Neural cell (in vitro differentiated cells): Measurements from ENCODE around the gene IL10. TPM values are rescaled to one million over a fixed set of nuclear protein-coding genes. Genes with fewer than 3 reads are reported as not detected.

Experiments
- H2AFZ ChIP-seq: fragments of 200-600, 300-800 bp; sonication (generic), shearing (Covaris generic); 2 replicates; pipeline ENCODE4 v1.6.0; 2014; ENCODE audit warnings: low read depth, mild to moderate bottlenecking, antibody characterized with exemption, low read length, moderate library complexity
- H3F3A ChIP-seq: fragments of 200-600 bp; shearing (Covaris generic); 2 replicates; pipeline ENCODE4 v1.6.1; 2016; ENCODE audit warnings: mild to moderate bottlenecking, moderate library complexity, mixed read lengths, antibody characterized with exemption, low read length; ENCODE audit not compliant: insufficient read depth, poor library complexity, severe bottlenecking
- H3K27ac ChIP-seq: fragments of 200-600, 300-800 bp; sonication (generic), shearing (Covaris generic); 2 replicates; pipeline ENCODE4 v1.5.1; 2014; ENCODE audit warnings: mild to moderate bottlenecking, low read length, moderate library complexity
- H3K27me3 ChIP-seq: fragments of 300-800, 200-600 bp; sonication (generic), shearing (Covaris generic); 2 replicates; pipeline ENCODE4 v1.6.0; 2014; ENCODE audit warnings: mild to moderate bottlenecking, low read depth, low read length, moderate library complexity; ENCODE audit not compliant: insufficient read depth
- H3K36me3 ChIP-seq: fragments of 300-800, 200-600 bp; sonication (generic), shearing (Covaris generic); 2 replicates; pipeline ENCODE4 v1.5.1; 2014; ENCODE audit warnings: mild to moderate bottlenecking, antibody characterized with exemption, low read length, moderate library complexity; ENCODE audit not compliant: insufficient read depth
- H3K4me2 ChIP-seq: fragments of 300-800, 200-600 bp; sonication (generic), shearing (Covaris generic); 2 replicates; pipeline ENCODE4 v1.6.0; 2014; ENCODE audit warnings: mild to moderate bottlenecking, low read length
- H3K4me3 ChIP-seq: fragments of 300-800, 200-600 bp; sonication (generic), shearing (Covaris generic); 2 replicates; pipeline ENCODE4 v1.5.1; 2014; ENCODE audit warnings: mild to moderate bottlenecking, low read length, moderate library complexity
- H3K79me2 ChIP-seq: fragments of 200-600 bp; shearing (Covaris generic); replicated peaks from 2 replicates; pipeline ENCODE4 v1.6.0; 2014; ENCODE audit warnings: mild to moderate bottlenecking, low read length, moderate library complexity; ENCODE audit not compliant: insufficient read depth
- H3K9ac ChIP-seq: fragments of 300-800, 200-600 bp; sonication (generic), shearing (Covaris generic); 2 replicates; pipeline ENCODE4 v1.6.1; 2016; ENCODE audit warnings: mild to moderate bottlenecking, low read length, mixed read lengths
- H3K9me2 ChIP-seq: fragments of 200-600 bp; shearing (Covaris generic); 2 replicates; pipeline ENCODE4 v1.6.1; 2016; ENCODE audit warnings: mild to moderate bottlenecking, low read length, mixed read lengths; ENCODE audit not compliant: insufficient read depth
- H3K9me3 ChIP-seq: fragments of 200-600, 300-800 bp; sonication (generic), shearing (Covaris generic); 2 replicates; pipeline ENCODE4 v1.6.1; 2016; ENCODE audit warnings: mild to moderate bottlenecking, mixed run types, low read length, moderate library complexity, mixed read lengths
- H4K20me1 ChIP-seq: fragments of 200-600 bp; shearing (Covaris generic); 2 replicates; pipeline ENCODE4 v1.6.1; 2016; ENCODE audit warnings: mild to moderate bottlenecking, mixed run types; ENCODE audit not compliant: insufficient read depth
- EP300 ChIP-seq: fragments of 450-650 bp; conservative IDR thresholded peaks from 2 replicates; pipeline ENCODE4 v1.6.1; 2014; ENCODE audit warnings: antibody characterized with exemption, mild to moderate bottlenecking, moderate library complexity; ENCODE audit not compliant: poor library complexity, severe bottlenecking
- EZH2 ChIP-seq: fragments of 200-600, 300-800 bp; shearing (Covaris generic), sonication (generic); IDR thresholded peaks from 2 replicates; pipeline ENCODE4 v1.6.1; 2014; ENCODE audit warnings: antibody characterized with exemption, low read length, borderline replicate concordance, mild to moderate bottlenecking; ENCODE audit not compliant: insufficient read depth, poor library complexity, severe bottlenecking
- MXI1 ChIP-seq: fragments of 450-650 bp; conservative IDR thresholded peaks from 2 replicates; pipeline ENCODE4 v1.6.1; 2014; ENCODE audit warnings: antibody characterized with exemption, mild to moderate bottlenecking; ENCODE audit not compliant: poor library complexity, severe bottlenecking
- POLR2AphosphoS5 ChIP-seq: IDR thresholded peaks from 2 replicates; pipeline ENCODE4 v1.6.1; 2012
- RAD21 ChIP-seq: fragments of 450-650 bp; conservative IDR thresholded peaks from 2 replicates; pipeline ENCODE4 v1.6.1; 2014; ENCODE audit warnings: antibody characterized with exemption, mild to moderate bottlenecking, moderate library complexity
- SMC3 ChIP-seq: fragments of 450-650 bp; conservative IDR thresholded peaks from 2 replicates; pipeline ENCODE4 v1.6.1; 2014; ENCODE audit warnings: antibody characterized with exemption, mild to moderate bottlenecking, moderate library complexity; ENCODE audit not compliant: poor library complexity
- TAF1 ChIP-seq: IDR thresholded peaks from 2 replicates; pipeline ENCODE4 v1.6.1; 2012; ENCODE audit warnings: low read depth
- polyA plus RNA-seq: library from polyadenylated mRNA; depleted of rRNA; stranded (reverse); fragments of >200 nt; gene quantifications from 2 replicates; pipeline ENCODE4 v1.2.3, GENCODE V29; 2014
- TF ChIP-seq, protein P1 (sequence below): fragments of 450-650 bp; IDR thresholded peaks from 2 replicates; pipeline ENCODE4 v1.5.1; 2014; ENCODE audit warnings: antibody characterized with exemption, mild to moderate bottlenecking, moderate library complexity; ENCODE audit not compliant: poor library complexity, severe bottlenecking
- TF ChIP-seq, protein P2 (sequence below): IDR thresholded peaks from 2 replicates; pipeline ENCODE4 v1.6.1; 2012; ENCODE audit warnings: borderline replicate concordance

Gene IL10
- polyA plus RNA-seq, 1 donor from 2014 or later: not detected

DNA sequence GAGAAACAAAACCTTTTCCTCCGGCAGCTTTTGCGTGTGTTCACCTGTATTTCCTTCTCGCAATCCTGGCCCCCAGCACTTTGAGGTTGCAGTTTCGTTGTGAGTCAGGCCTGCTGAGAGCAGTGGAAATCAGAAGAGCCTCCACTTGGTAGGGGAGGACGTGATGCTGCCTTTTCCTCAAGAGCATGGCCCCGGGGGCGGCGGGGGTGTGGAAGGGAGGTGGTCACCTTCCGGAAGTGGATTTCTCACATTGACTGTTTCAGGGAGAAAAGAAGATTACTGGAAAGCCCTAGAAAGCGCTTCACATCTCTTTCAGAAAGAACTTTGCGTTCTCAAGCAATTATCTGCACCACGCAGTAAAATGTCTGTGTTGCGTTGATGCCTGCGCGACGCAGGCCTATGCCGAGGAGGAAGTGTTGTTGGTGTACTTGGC, 12.2 kb upstream of the IL10 start:
- Histone ChIP-seq H4K20me1 (no peaks in the 10 kb centered on the region), H3K9ac (no peak overlapping the region), H2AFZ (no peak overlapping the region), H3F3A (no peaks in the 10 kb centered on the region), H3K36me3 (no peaks in the 10 kb centered on the region), H3K4me3 (no peak overlapping the region), H3K9me3 (no peaks in the 10 kb centered on the region), H3K79me2 (no peaks in the 10 kb centered on the region), H3K4me2 (no peak overlapping the region), H3K9me2 (no peaks in the 10 kb centered on the region), H3K27me3 (no peaks in the 10 kb centered on the region), H3K27ac (no peak overlapping the region)
- TF ChIP-seq EP300 (no peak), TAF1 (no peak), EZH2 (no peak), POLR2AphosphoS5 (no peak), RAD21 (no peak), SMC3 (no peak), MXI1 (no peak)
- TF ChIP-seq, protein P1, sequence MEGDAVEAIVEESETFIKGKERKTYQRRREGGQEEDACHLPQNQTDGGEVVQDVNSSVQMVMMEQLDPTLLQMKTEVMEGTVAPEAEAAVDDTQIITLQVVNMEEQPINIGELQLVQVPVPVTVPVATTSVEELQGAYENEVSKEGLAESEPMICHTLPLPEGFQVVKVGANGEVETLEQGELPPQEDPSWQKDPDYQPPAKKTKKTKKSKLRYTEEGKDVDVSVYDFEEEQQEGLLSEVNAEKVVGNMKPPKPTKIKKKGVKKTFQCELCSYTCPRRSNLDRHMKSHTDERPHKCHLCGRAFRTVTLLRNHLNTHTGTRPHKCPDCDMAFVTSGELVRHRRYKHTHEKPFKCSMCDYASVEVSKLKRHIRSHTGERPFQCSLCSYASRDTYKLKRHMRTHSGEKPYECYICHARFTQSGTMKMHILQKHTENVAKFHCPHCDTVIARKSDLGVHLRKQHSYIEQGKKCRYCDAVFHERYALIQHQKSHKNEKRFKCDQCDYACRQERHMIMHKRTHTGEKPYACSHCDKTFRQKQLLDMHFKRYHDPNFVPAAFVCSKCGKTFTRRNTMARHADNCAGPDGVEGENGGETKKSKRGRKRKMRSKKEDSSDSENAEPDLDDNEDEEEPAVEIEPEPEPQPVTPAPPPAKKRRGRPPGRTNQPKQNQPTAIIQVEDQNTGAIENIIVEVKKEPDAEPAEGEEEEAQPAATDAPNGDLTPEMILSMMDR: no peak
- TF ChIP-seq, protein P2, sequence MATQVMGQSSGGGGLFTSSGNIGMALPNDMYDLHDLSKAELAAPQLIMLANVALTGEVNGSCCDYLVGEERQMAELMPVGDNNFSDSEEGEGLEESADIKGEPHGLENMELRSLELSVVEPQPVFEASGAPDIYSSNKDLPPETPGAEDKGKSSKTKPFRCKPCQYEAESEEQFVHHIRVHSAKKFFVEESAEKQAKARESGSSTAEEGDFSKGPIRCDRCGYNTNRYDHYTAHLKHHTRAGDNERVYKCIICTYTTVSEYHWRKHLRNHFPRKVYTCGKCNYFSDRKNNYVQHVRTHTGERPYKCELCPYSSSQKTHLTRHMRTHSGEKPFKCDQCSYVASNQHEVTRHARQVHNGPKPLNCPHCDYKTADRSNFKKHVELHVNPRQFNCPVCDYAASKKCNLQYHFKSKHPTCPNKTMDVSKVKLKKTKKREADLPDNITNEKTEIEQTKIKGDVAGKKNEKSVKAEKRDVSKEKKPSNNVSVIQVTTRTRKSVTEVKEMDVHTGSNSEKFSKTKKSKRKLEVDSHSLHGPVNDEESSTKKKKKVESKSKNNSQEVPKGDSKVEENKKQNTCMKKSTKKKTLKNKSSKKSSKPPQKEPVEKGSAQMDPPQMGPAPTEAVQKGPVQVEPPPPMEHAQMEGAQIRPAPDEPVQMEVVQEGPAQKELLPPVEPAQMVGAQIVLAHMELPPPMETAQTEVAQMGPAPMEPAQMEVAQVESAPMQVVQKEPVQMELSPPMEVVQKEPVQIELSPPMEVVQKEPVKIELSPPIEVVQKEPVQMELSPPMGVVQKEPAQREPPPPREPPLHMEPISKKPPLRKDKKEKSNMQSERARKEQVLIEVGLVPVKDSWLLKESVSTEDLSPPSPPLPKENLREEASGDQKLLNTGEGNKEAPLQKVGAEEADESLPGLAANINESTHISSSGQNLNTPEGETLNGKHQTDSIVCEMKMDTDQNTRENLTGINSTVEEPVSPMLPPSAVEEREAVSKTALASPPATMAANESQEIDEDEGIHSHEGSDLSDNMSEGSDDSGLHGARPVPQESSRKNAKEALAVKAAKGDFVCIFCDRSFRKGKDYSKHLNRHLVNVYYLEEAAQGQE: no peak

DNA sequence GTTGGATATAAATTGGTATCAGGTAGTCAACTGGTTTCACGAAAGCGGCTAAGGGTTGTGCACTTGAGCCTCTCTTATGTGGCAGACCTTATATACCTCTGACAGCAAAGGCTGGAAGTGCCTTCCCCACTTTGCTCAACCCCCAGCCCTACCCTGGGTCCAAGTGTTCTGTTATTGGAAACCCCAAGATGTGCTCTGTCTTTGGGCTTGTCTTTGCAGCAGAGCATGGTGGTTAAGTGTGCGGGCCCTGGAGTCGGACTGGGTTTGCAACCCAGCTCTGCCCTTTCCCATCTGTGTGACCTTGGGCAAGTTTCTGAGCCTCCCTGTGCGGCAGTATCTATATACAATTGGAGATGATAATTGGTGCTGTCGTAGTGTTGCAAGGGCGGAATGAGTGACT, 11.2 kb upstream of the IL10 start:
- no peak overlapping the region for H2AFZ ChIP-seq
- H3K9me3 ChIP-seq: no peaks in the 10 kb centered on the region
- H3K79me2 ChIP-seq: no peaks in the 10 kb centered on the region
- no peak overlapping the region for H3K27ac ChIP-seq
- H3K27me3 ChIP-seq: no peaks in the 10 kb centered on the region
- H3F3A ChIP-seq: no peaks in the 10 kb centered on the region
- no peak overlapping the region for H3K9ac ChIP-seq
- H3K4me3 ChIP-seq: no peak overlapping the region
- H4K20me1 ChIP-seq: no peaks in the 10 kb centered on the region
- H3K36me3 ChIP-seq: no peaks in the 10 kb centered on the region
- TF ChIP-seq TAF1 (no peak), POLR2AphosphoS5 (no peak), EZH2 (no peak), SMC3 (no peak), RAD21 (no peak)
- TF ChIP-seq, protein P2: no peak
- TF ChIP-seq, protein P1: no peak
- no peak overlapping the region for H3K4me2 ChIP-seq
- no peaks in the 10 kb centered on the region for H3K9me2 ChIP-seq
